ENCODE data around the gene LRP4. TPM values are rescaled to one million over a fixed set of nuclear protein-coding genes. Genes with fewer than 3 reads are reported as not detected.

The LRP4 gene
- total RNA-seq, 1 experiment from 2014 or later, result 7.2 TPM

- DNase-seq (ENCODE audit: low spot score), result no peak
- in situ Hi-C loops (cut with HindIII; ENCODE audit: low sequenced_read_pairs), result no loop called here
Measured at GRCh38 chr11:46856605-46857343, 61.6 kb downstream of the LRP4 start.

- DNase-seq (ENCODE audit: low spot score), result no peak
- in situ Hi-C loops (cut with HindIII; ENCODE audit: low sequenced_read_pairs), result no loop called here
Measured at GRCh38 chr11:46855863-46856262, 62.5 kb downstream of the LRP4 start.

- no peak for DNase-seq (ENCODE audit: low spot score)
- in situ Hi-C loops (cut with HindIII; ENCODE audit: low sequenced_read_pairs), result no loop called here
Measured at GRCh38 chr11:46855167-46855566, 63.2 kb downstream of the LRP4 start.

- DNase-seq (ENCODE audit: low spot score), result no peak
- in situ Hi-C loops (cut with HindIII; ENCODE audit: low sequenced_read_pairs), result no loop called here
Measured at GRCh38 chr11:46850829-46851380, 67.4 kb downstream of the LRP4 start.

GRCh38 chr11:46849631-46850030 lies 68.7 kb downstream of the LRP4 start:
- in situ Hi-C loops (cut with HindIII; ENCODE audit: low sequenced_read_pairs), result no loop called here
- DNase-seq (ENCODE audit: low spot score), result no peak

GRCh38 chr11:46846510-46846830 lies 71.9 kb downstream of the LRP4 start:
- in situ Hi-C loops (cut with HindIII; ENCODE audit: low sequenced_read_pairs), result no loop called here
- no peak for DNase-seq (ENCODE audit: low spot score)

- peak; percentile 93 for DNase-seq (ENCODE audit: low spot score)
- in situ Hi-C loops (cut with HindIII; ENCODE audit: low sequenced_read_pairs), result no loop called here
Measured at GRCh38 chr11:46845740-46846509, 72.4 kb downstream of the LRP4 start, which contains the start of gene CKAP5. CKAP5 (minus strand) TSS chr11:46846280; CDS start chr11:46821231, 25,049 bp downstream.

- in situ Hi-C loops (cut with HindIII; ENCODE audit: low sequenced_read_pairs), result no loop called here
- no peak for DNase-seq (ENCODE audit: low spot score)
Measured at GRCh38 chr11:46845440-46845739, 73.0 kb downstream of the LRP4 start.

GRCh38 chr11:46840116-46840515 lies 78.2 kb downstream of the LRP4 start:
- in situ Hi-C loops (cut with HindIII; ENCODE audit: low sequenced_read_pairs), result no loop called here
- DNase-seq (ENCODE audit: low spot score), result no peak

- in situ Hi-C loops (cut with HindIII; ENCODE audit: low sequenced_read_pairs), result no loop called here
- DNase-seq (ENCODE audit: low spot score), result no peak
Measured at GRCh38 chr11:46838501-46838900, 79.8 kb downstream of the LRP4 start.

- in situ Hi-C loops (cut with HindIII; ENCODE audit: low sequenced_read_pairs), result no loop called here
- DNase-seq (ENCODE audit: low spot score), result no peak
Measured at GRCh38 chr11:46837860-46838259, 80.5 kb downstream of the LRP4 start.

- no peak for DNase-seq (ENCODE audit: low spot score)
- in situ Hi-C loops (cut with HindIII; ENCODE audit: low sequenced_read_pairs), result no loop called here
Measured at GRCh38 chr11:46836870-46837269, 81.5 kb downstream of the LRP4 start.

GRCh38 chr11:46836431-46836830 lies 81.9 kb downstream of the LRP4 start:
- in situ Hi-C loops (cut with HindIII; ENCODE audit: low sequenced_read_pairs), result no loop called here
- no peak for DNase-seq (ENCODE audit: low spot score)

GRCh38 chr11:46835897-46836296 lies 82.5 kb downstream of the LRP4 start:
- in situ Hi-C loops (cut with HindIII; ENCODE audit: low sequenced_read_pairs), result no loop called here
- no peak for DNase-seq (ENCODE audit: low spot score)

- no peak for DNase-seq (ENCODE audit: low spot score)
- in situ Hi-C loops (cut with HindIII; ENCODE audit: low sequenced_read_pairs), result no loop called here
Measured at GRCh38 chr11:46834821-46835220, 83.5 kb downstream of the LRP4 start.

- DNase-seq (ENCODE audit: low spot score), result no peak
- in situ Hi-C loops (cut with HindIII; ENCODE audit: low sequenced_read_pairs), result no loop called here
Measured at GRCh38 chr11:46832511-46833214, 85.7 kb downstream of the LRP4 start.

GRCh38 chr11:46827995-46828394 lies 90.4 kb downstream of the LRP4 start:
- DNase-seq (ENCODE audit: low spot score), result no peak
- in situ Hi-C loops (cut with HindIII; ENCODE audit: low sequenced_read_pairs), result no loop called here

- in situ Hi-C loops (cut with HindIII; ENCODE audit: low sequenced_read_pairs), result no loop called here
- peak; percentile 89 for DNase-seq (ENCODE audit: low spot score)
Measured at GRCh38 chr11:46826310-46827044, 91.9 kb downstream of the LRP4 start.

GRCh38 chr11:46808799-46809431 lies 109.4 kb downstream of the LRP4 start:
- in situ Hi-C loops (cut with HindIII; ENCODE audit: low sequenced_read_pairs), result no loop called here
- peak; percentile 8 for DNase-seq (ENCODE audit: low spot score)

Measured in G401 (cell line).